ENCODE measurements around the gene NR2F6. TPM values are rescaled to one million over a fixed set of nuclear protein-coding genes. Genes with fewer than 3 reads are reported as not detected.

Gene NR2F6
- total RNA-seq, 2 donors from 2014 or later, result 5.8 to 12.9 TPM

GRCh38 chr19:17268754-17269153 is 23.0 kb upstream of the NR2F6 start:
- DNase-seq (ENCODE audit: low spot score in 2 of 2), result no peak
- Mint-ChIP-seq H3K27ac (peak overlapping the region; percentile 36 to 90), H3K9me3 (no peaks in the 10 kb centered on the region), H3K36me3 (peaks cover 5 to 8% of the 10 kb centered on the region in 2 donors)
- ATAC-seq, result no peak

- H3K36me3 Mint-ChIP-seq, result peaks cover 5 to 8% of the 10 kb centered on the region in 2 donors
- H3K9me3 Mint-ChIP-seq, result no peaks in the 10 kb centered on the region
- DNase-seq (ENCODE audit: low spot score in 2 of 2) (peak; percentile 92 to 96), ATAC-seq (peak; percentile 94 to 95)
- peak within 1 kb of the TSS; percentile 63 to 90 for H3K27ac Mint-ChIP-seq
Observed at GRCh38 chr19:17266975-17267788, 21.5 kb upstream of the NR2F6 start, which contains the start of gene BABAM1. Gene BABAM1 (plus strand): TSS chr19:17267443. CDS start chr19:17268807, 1,364 bp downstream.

DNA sequence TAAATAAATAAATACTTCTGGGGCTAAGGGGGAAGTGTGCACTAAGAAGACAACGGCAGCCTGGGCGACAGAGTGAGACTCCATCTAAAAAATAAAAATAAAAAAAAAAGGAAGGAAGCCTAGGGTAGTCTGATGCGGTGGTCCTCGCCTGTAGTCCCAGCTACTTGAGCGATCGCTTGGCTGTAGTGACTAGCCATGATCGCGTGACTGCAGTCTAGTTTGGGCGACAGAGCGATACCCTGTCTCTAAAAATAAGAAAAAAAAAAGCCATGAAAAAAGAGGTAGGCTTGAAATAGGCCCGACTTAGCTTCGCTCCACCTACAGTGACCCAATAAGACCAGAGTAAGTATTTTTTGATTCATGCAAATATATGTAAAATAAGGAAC is 20.9 kb upstream of the NR2F6 start:
- Mint-ChIP-seq H3K36me3 (peaks cover 5 to 8% of the 10 kb centered on the region in 2 donors), H3K9me3 (no peaks in the 10 kb centered on the region), H3K27ac (peak overlapping the region; percentile 63 to 90)
- ATAC-seq (no peak), DNase-seq (ENCODE audit: low spot score in 2 of 2) (no peak)

- no peak for ATAC-seq
- no peak for DNase-seq (ENCODE audit: low spot score in 2 of 2)
- no peaks in the 10 kb centered on the region for H3K9me3 Mint-ChIP-seq
- no peak overlapping the region for H3K27ac Mint-ChIP-seq
- H3K36me3 Mint-ChIP-seq, result peaks cover 5 to 8% of the 10 kb centered on the region in 2 donors
Observed at GRCh38 chr19:17266026-17266425, 20.3 kb upstream of the NR2F6 start.

DNA sequence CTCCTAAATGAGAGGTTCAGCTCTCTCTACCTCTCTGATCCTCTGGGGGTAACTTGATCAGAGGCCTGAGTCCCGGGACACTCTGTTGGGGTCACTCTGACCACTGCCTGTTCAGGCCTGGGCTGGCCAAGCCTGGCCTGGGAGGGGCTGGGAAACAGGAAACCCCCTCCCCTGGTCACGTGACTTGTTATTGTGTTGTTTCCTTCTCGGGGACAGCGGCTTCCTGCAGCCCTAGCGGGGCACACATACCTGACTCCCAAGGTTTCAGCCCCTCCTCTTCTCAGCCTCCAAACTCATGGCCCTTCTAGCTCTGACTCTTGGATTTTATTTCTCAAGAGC is 18.9 kb upstream of the NR2F6 start, which contains the start of gene USHBP1:
Gene USHBP1 (minus strand): TSS at position 105 of the 339 bp plus-strand sequence. CDS start 446 bp downstream, outside the sequence.
- DNase-seq (ENCODE audit: low spot score in 2 of 2), result no peak
- Mint-ChIP-seq H3K9me3 (no peaks in the 10 kb centered on the region), H3K36me3 (peaks cover 5 to 8% of the 10 kb centered on the region in 2 donors), H3K27ac (peak within 1 kb of the TSS in 1 of 2 donors; percentile 66)
- no peak for ATAC-seq

DNA sequence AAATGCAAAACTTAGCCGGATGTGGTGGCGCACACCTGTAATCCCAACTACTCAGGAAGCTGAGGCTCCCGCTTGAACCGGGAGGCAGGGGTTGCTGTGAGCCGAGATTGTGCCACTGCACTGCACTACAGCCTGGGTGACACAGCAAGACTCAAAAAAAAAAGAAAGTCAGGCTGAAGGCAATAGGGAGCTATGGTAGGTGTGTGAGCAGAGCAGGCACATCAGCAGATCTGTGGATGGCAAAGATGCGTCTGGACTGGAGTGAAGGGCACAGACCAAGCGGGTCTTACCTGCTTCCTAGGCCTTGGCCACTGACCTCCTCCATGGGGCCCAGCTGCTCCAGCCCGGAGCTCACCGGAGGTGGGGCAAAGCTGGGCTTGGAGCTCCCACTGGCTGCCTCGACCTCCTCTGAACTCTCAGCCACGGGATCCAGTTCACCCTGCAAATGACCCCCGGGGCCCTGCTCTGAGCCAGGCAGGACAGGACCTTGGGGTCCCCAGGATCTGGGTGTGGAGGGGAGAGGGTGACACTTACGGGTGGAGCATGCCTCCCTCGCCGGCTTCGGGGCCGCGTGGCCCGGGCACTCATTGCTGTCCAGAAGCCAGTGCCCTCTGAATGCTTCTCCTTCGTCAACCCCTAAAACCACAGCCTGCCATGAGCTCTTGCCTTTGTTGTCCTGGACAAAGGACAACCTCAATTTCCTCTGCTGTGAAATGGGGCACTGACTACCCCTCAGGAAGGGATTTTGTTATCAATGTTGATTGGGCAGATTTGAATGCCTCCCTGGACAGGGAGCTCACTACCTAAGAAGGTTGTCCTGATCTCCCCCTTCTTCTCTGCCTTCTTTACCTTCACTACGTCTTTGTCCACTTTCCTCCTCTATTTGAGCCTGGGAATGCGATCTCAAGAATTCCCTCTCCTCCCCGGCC is 18.3 kb upstream of the NR2F6 start:
- H3K9me3 Mint-ChIP-seq, result no peaks in the 10 kb centered on the region
- H3K36me3 Mint-ChIP-seq, result peaks cover 5 to 8% of the 10 kb centered on the region in 2 donors
- ATAC-seq (no peak), DNase-seq (ENCODE audit: low spot score in 2 of 2) (no peak)
- peak overlapping the region in 1 of 2 donors; percentile 66 for H3K27ac Mint-ChIP-seq

DNA sequence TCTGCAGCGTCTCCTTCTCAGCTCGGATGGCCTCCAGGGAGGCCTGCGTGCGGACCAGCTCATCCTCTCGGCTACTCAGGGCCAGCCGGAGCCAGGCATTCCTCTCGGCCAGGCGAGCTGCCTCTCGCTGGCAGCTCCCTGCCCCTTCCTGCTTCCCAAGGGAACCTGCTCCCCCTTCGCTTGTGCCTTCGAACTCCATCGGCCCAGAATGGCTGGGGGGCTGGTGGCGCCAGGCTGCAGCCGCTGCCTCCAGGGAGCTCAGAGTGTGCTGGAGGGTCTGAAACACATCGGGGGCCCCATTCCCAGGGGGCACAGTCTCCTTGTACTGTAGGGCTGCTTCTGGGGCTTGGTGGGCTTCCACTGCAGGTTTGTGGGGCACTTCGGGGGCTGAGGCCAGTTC is 16.8 kb upstream of the NR2F6 start:
- no peaks in the 10 kb centered on the region for H3K9me3 Mint-ChIP-seq
- DNase-seq (ENCODE audit: low spot score in 2 of 2) (no peak), ATAC-seq (no peak)
- no peak overlapping the region for H3K27ac Mint-ChIP-seq
- H3K36me3 Mint-ChIP-seq, result peaks cover 0 to 2% of the 10 kb centered on the region in 2 donors

- DNase-seq (ENCODE audit: low spot score in 2 of 2), result peak; percentile 88 to 93
- Mint-ChIP-seq H3K27ac (no peak overlapping the region), H3K36me3 (no peaks in the 10 kb centered on the region), H3K9me3 (no peaks in the 10 kb centered on the region)
- ATAC-seq, result peak; percentile 100
Observed at GRCh38 chr19:17260842-17261325, 15.2 kb upstream of the NR2F6 start.

DNA sequence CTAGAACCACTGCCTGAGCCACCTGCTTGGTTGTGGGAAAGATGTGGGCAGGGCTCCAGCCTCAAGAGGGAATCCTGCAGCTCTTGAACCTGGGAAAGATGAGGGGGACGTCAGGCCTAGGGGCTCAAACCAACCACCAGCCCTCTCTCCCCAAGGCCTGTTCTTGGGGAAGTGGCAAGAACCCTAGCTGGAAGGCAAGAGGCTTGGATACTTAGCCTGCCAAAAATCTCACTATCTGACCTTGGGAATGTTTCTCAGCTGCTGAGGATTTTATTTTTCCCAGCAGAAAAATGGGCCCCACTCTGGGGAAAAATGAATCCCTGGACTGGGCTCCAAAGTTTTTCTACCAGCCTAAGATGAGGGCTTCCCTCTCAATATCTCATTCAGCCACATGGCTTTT is 14.2 kb upstream of the NR2F6 start:
- DNase-seq (ENCODE audit: low spot score in 2 of 2), result no peak
- no peak for ATAC-seq
- H3K36me3 Mint-ChIP-seq, result no peaks in the 10 kb centered on the region
- H3K9me3 Mint-ChIP-seq, result no peaks in the 10 kb centered on the region
- no peak overlapping the region for H3K27ac Mint-ChIP-seq

DNA sequence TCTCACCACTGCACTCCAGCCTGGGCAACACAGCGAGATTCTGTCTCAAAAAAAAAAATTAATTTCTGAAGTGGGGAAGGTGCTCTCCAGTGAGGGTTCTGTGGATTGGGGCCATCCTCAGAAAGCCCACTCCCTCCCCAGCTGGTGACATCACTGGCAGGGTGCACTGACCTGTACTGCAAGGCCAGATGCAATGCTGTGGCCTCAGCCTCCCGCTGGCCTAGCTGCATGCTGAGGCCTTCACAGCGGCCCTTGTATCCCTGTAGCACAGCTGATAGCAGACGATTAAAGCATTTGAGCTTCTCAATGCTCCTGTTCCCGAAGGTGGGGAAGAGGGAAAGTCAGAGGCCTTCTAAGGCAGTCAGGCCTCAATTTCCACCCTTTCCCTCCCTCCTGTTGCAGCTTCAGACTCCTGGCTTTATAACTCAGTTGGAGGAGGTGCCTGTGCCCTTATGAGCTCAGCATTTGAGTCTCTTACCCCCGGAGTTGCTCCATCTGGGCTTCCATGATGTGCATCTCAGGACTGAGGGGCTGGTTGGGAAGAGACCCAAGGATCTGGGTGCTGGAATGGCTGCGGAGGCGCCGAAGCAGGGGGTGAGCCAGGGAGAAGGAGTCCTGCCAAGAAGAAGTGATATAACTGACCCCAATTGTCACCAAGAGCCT is 13.5 kb upstream of the NR2F6 start:
- ATAC-seq, result no peak
- no peaks in the 10 kb centered on the region for H3K36me3 Mint-ChIP-seq
- H3K9me3 Mint-ChIP-seq, result no peaks in the 10 kb centered on the region
- no peak for DNase-seq (ENCODE audit: low spot score in 2 of 2)
- H3K27ac Mint-ChIP-seq, result no peak overlapping the region

DNA sequence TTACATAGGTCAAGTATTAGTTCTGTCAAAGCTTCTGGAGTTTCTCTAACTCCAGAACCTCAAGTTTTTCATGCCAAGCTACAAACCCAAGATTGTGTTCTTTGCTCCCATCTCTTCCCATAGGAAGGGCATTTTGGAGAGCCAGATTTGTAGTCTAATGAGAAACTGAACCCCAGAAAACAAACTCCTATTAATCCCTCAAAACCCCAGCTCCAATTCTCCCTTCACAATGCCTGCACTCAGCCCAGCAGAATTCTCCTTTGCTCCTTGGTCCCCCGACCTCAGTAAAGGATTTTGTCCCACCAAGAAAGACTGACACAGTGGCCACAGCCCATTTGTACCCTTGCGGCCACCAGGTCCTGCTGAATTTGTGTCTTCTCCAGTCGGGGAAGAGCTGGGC is 10.4 kb upstream of the NR2F6 start:
- ATAC-seq, result no peak
- no peak for DNase-seq (ENCODE audit: low spot score in 2 of 2)
- Mint-ChIP-seq H3K9me3 (no peaks in the 10 kb centered on the region), H3K36me3 (no peaks in the 10 kb centered on the region), H3K27ac (no peak overlapping the region)

- ATAC-seq, result no peak
- no peak for DNase-seq (ENCODE audit: low spot score in 2 of 2)
- Mint-ChIP-seq H3K27ac (no peak overlapping the region), H3K36me3 (no peaks in the 10 kb centered on the region), H3K9me3 (no peaks in the 10 kb centered on the region)
Observed at GRCh38 chr19:17255150-17255621, 9.5 kb upstream of the NR2F6 start.

DNA sequence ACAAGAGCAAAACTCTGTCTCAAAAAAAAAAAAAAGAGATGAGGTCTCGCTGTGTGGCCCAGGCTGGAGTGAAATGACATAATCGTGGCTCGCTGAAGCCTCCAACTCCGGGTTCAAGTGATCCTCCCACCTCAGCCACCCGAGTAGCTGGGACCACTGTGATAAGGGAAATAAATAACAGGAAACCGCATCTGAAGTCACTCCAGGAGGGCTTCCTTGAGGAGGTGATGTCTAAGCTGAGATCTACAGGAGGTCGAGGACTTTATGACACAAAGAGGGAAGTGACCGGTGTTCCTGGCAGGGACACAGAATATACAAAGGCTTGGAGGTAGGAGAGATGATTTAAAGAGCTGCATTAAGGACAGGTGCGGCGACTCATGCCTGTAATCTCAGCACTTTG is 8.9 kb upstream of the NR2F6 start:
- no peak for ATAC-seq
- Mint-ChIP-seq H3K27ac (no peak overlapping the region), H3K36me3 (no peaks in the 10 kb centered on the region), H3K9me3 (no peaks in the 10 kb centered on the region)
- DNase-seq (ENCODE audit: low spot score in 2 of 2), result no peak

GRCh38 chr19:17249887-17250548 is 4.3 kb upstream of the NR2F6 start:
- peak overlapping the region in 1 of 2 donors; percentile 53 for H3K27ac Mint-ChIP-seq
- ATAC-seq (no peak), DNase-seq (ENCODE audit: low spot score in 2 of 2) (no peak)
- no peaks in the 10 kb centered on the region for H3K36me3 Mint-ChIP-seq
- H3K9me3 Mint-ChIP-seq, result no peaks in the 10 kb centered on the region

DNA sequence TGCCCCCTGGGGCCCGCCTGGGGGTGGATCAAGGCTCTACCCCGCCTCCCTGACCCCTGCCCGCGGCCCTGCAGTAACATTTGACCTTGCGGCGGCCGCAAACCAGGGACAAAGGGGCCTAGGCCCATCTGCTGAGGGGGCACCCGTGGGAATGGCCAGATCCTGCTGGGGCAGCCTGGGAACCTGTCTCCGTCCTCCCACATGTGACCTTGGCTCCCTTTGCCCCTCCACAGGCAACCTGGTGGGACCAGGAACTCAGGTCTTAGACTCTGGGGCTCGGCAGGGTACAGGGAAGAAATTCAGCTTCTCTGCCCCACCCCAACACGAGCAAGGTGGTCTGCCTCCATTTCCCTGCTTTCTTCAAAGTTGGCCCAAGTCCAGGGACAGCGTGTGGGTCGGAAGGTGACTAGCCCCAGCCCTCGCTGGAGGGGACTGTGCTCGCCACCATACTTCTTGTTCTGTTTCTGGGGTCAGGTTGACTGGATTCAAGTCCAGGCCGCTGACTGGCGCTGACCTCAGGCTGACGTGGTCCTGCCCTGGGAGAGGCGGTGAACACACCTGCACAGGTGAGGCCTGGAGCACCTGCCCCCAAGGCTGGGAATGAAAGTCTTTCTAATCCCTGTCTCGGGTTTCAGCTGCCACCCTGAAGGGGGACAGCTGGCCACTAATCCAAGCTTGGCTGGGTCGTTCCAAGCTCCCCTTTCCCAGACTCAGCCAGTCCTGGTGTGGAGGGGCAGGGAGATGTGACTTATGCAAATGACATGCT is 2.5 kb upstream of the NR2F6 start:
- ATAC-seq (no peak), DNase-seq (ENCODE audit: low spot score in 2 of 2) (no peak)
- Mint-ChIP-seq H3K36me3 (no peaks in the 10 kb centered on the region), H3K27ac (no peak overlapping the region), H3K9me3 (no peaks in the 10 kb centered on the region)

All from activated naive CD4-positive, alpha-beta T cell treated with anti-CD3 and anti-CD28 coated beads, Interleukin-2, amount 50 U/mL, for 72 hours (primary cell).